ENCODE measurements around the gene GLIS1.

- no peak for TF ChIP-seq CTCF (conservative IDR thresholded peaks at IDR 0.05)
- no peak for TF ChIP-seq ZFX (IDR thresholded peaks at IDR 0.05)
Observed at GRCh38 chr1:53638360-53639035, 100.5 kb downstream of the GLIS1 start.
